GM03348 (cell line): ENCODE results near the gene BEST3.
A peak's percentile ranks its signal among the peaks of the same experiment; 100 is the strongest.

Source experiments
- DNase-seq: peaks from one replicate; pipeline ENCODE4 v3.0.0; 2012; ENCODE audit warnings: low spot score

Gene BEST3

GRCh38 chr12:69698769-69699540 lies at the start of gene BEST3:
Gene BEST3, minus strand, starts transcription at chr12:69699303. Its CDS starts 1,505 bp downstream, at chr12:69697798.
- DNase-seq, result no peak

DNA sequence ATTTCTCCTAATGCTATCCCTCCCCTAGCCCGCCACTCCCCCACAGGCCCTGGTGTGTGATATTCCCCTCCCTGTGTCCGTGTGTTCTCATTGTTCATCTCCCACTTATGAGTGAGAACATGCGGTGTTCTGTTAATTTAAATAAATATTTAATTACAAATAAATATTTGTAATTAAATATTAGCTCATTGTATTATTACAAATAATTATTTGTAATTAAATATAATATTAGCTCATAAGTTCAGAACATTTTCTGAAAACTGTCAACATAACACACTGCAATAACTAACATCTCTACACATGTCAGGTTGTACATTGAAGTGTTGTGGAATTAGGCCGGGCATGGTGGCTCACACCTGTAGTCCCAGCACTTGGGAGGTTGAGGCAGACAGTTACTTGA lies 45.0 kb upstream of the BEST3 start:
- DNase-seq, result no peak

- peak; percentile 52 for DNase-seq
Measured at GRCh38 chr12:69739287-69740191, 40.4 kb upstream of the BEST3 start.

GRCh38 chr12:69738351-69739286 lies 39.5 kb upstream of the BEST3 start, which contains the start of gene RAB3IP:
Gene RAB3IP, plus strand, starts transcription at chr12:69738860. Its CDS starts 16,549 bp downstream, at chr12:69755409.
- peak; percentile 99 for DNase-seq

- DNase-seq, result no peak
Measured at GRCh38 chr12:69733638-69734037, 34.5 kb upstream of the BEST3 start.

- no peak for DNase-seq
Measured at GRCh38 chr12:69732088-69732487, 33.0 kb upstream of the BEST3 start.

DNA sequence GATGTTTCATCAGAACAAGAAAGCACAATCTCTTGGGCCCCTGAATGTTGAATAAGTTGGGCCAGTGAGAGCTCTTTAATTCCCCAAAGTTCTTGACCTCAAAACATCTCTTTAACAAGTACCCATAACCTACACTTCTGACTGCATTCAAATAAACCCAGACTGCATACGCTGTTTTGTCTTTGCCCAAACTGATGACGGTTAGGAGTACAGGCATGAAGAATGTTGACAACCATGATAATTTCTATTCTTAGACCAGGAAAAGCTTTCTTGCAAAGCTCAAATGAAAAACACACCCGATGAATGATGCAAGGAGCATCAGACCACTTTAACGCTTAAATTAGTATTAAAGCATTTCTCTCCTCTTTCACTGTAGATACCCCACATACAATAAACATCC lies 27.8 kb upstream of the BEST3 start:
- no peak for DNase-seq

DNA sequence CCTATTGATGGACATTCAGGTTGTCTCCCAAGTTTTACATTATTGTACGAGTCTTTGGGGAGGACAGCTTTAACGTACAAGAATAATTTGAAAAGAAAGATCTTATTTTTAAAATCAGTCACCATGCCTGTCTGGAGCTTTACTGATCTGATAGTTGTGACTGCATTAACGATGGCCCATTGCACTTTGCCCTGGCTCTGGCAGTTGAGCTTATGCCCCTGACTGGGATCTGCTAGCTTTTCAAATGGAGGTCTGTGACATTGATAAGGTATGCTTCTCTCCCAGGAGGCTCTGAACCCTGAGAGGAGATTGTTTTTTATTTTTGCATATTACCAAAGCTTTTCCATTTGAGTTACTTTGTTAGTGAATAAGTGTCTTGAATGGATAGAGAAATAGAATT lies 21.6 kb upstream of the BEST3 start:
- DNase-seq, result no peak

DNA sequence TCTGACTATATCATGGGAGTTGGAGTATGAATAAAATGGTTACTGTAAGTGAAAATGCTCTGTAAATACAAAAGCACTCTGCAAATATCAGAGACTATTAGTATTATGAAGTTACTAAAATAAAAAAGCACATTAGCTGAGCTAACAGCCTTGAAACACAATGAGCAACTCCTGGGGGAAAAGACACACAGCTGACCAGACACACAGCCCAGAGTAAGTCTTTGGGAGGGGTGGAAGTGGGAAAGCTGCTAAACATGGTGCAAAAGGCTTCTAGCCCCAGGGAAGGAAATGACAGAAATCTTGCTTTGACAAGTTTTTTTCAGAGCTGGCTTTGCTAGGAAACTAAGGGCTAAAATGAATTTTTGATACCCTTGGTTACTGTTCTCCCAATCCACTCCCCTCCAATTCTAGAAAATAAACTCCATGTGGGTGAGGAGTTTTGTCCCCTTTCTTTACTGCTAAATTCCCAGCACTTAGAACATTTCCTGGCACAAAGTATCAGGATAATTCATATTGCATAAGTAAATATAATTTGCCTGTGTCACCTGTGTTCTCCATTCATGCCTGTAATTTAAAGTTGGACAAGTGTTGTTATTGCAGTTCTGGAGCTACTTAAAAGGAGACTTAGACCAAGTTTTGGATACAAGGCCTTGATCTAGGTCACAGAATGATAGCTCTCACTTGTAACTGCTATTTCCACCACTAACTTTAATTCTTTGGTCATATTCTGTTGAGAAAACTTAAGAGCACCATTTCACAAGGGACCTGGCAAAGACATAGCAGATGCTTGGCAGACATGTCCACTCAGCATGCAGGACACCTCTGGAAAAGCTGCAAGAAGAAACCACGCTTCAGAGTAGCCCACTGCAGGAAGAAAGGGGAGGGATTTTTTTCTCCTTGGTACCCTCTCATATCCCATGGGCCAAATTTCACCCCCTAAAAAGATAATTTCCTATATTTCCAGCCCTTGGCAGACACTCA lies 20.5 kb upstream of the BEST3 start:
- DNase-seq, result no peak

- no peak for DNase-seq
Measured at GRCh38 chr12:69714542-69714941, 15.4 kb upstream of the BEST3 start.

- no peak for DNase-seq
Measured at GRCh38 chr12:69712826-69713225, 13.7 kb upstream of the BEST3 start.

DNA sequence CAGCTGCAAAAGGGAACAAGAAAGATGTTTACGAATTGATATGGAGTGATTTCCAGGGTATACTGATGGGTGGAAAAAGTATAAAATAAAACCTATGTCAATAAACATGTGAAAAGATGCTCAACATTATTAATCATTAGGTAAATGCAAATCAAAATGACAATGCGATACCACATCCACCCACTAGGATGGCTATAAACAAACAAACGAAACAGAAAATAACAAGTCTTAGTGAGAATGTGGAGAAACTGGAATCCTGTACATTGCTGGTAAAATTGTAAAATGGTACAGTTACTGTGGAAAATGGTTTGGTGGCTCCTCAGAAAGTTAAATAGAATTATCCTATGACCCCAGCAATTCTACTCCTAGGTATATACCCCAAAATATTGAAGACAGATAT lies 9.5 kb upstream of the BEST3 start:
- no peak for DNase-seq

DNA sequence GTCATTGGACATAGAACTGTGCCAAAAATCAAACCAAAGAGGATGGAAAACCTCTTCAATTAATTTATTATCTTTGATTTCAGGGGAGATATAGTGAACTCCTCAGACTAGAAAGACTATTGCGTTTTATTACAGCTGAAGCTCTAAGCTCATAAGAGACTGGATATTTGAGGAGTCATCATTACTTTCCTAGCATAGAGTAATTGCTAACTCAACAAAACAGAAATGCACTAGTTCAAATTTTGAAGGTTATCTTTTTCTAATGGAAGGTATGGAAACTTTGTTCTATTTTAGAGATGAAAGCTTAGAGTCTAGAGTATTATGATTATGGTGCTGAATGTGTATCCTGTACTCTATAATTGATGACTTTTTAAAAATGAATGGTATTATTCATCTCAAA lies 5.3 kb upstream of the BEST3 start:
- DNase-seq, result no peak

- DNase-seq, result no peak
Measured at GRCh38 chr12:69703146-69703642, 4.1 kb upstream of the BEST3 start.

GRCh38 chr12:69701826-69702225 lies 2.7 kb upstream of the BEST3 start:
- no peak for DNase-seq

- DNase-seq, result no peak
Measured at GRCh38 chr12:69698054-69698453, 1.0 kb downstream of the BEST3 start.

- no peak for DNase-seq
Measured at GRCh38 chr12:69694123-69694522, 5.0 kb downstream of the BEST3 start.

- no peak for DNase-seq
Measured at GRCh38 chr12:69689638-69690037, 9.5 kb downstream of the BEST3 start.

GRCh38 chr12:69688471-69689427 lies 10.4 kb downstream of the BEST3 start:
- DNase-seq, result peak; percentile 91
